Trophoblast cell (in vitro differentiated cells and primary cell): ENCODE measurements around the gene ARHGAP26.

Experiments
- DNase-seq, 2 donors: peaks; one replicate each; pipeline ENCODE4 v3.0.0-alpha.2; 2016
- H2AFZ ChIP-seq: 2 replicates; pipeline ENCODE4 v1.6.1; 2013; ENCODE audit warnings: low read length, moderate library complexity, mild to moderate bottlenecking; ENCODE audit not compliant: insufficient read depth, poor library complexity
- H2AK5ac ChIP-seq: 2 replicates; pipeline ENCODE4 v1.6.1; 2013; ENCODE audit warnings: mild to moderate bottlenecking, low read length
- H2BK120ac ChIP-seq: 2 replicates; pipeline ENCODE4 v1.6.1; 2013; ENCODE audit warnings: low read length, mild to moderate bottlenecking, moderate library complexity; ENCODE audit not compliant: insufficient read depth, poor library complexity
- H2BK12ac ChIP-seq: 2 replicates; pipeline ENCODE4 v1.6.1; 2013; ENCODE audit warnings: mild to moderate bottlenecking, low read length, moderate library complexity
- H2BK5ac ChIP-seq: 2 replicates; pipeline ENCODE4 v1.6.1; 2013; ENCODE audit warnings: low read length, low read depth, moderate library complexity, mild to moderate bottlenecking; ENCODE audit not compliant: poor library complexity
- H3K14ac ChIP-seq: 2 replicates; pipeline ENCODE4 v1.6.1; 2013; ENCODE audit warnings: mild to moderate bottlenecking, low read length
- H3K18ac ChIP-seq: 2 replicates; pipeline ENCODE4 v1.6.1; 2013; ENCODE audit warnings: mild to moderate bottlenecking, low read length
- H3K23ac ChIP-seq: 2 replicates; pipeline ENCODE4 v1.6.1; 2013; ENCODE audit warnings: low read length
- H3K27ac ChIP-seq: 2 replicates; pipeline ENCODE4 v1.5.1; 2013; ENCODE audit warnings: low read depth, mild to moderate bottlenecking, inconsistent platforms, low read length, moderate library complexity
- H3K27me3 ChIP-seq: 2 replicates; pipeline ENCODE4 v1.6.1; 2013; ENCODE audit warnings: inconsistent platforms, mild to moderate bottlenecking, low read length, moderate library complexity; ENCODE audit not compliant: insufficient read depth
- H3K36me3 ChIP-seq, 2 experiments: 1 replicate in 1 of 2; 2 replicates in 1 of 2; pipeline ENCODE4 v1.6.1; 2013; ENCODE audit warnings: low read length in 2 of 2, mild to moderate bottlenecking in 2 of 2, moderate library complexity in 1 of 2; ENCODE audit not compliant: insufficient read depth in 2 of 2, control insufficient read depth in 1 of 2
- H3K4ac ChIP-seq: 2 replicates; pipeline ENCODE4 v1.6.1; 2013; ENCODE audit warnings: low read depth, mild to moderate bottlenecking, low read length, moderate library complexity
- H3K4me1 ChIP-seq, 2 experiments: 1 replicate in 1 of 2; 2 replicates in 1 of 2; pipeline ENCODE4 v1.6.1; 2013; ENCODE audit warnings: low read length in 2 of 2, mild to moderate bottlenecking in 2 of 2, moderate library complexity in 1 of 2; ENCODE audit not compliant: insufficient read depth in 2 of 2, control insufficient read depth in 1 of 2
- H3K4me2 ChIP-seq: 2 replicates; pipeline ENCODE4 v1.6.1; 2013; ENCODE audit warnings: inconsistent platforms, mild to moderate bottlenecking, low read length, moderate library complexity
- H3K4me3 ChIP-seq: 2 replicates; pipeline ENCODE4 v1.5.1; 2013; ENCODE audit warnings: mild to moderate bottlenecking, low read depth, low read length, inconsistent platforms
- H3K79me1 ChIP-seq: one replicate; pipeline ENCODE4 v1.6.1; 2013; ENCODE audit warnings: low read length
- H3K79me2 ChIP-seq: 2 replicates; pipeline ENCODE4 v1.6.1; 2013; ENCODE audit warnings: low read length, mild to moderate bottlenecking; ENCODE audit not compliant: control insufficient read depth, insufficient read depth, poor library complexity
- H3K9ac ChIP-seq: 2 replicates; pipeline ENCODE4 v1.6.1; 2013; ENCODE audit warnings: mild to moderate bottlenecking, low read length
- H3K9me3 ChIP-seq: 2 replicates; pipeline ENCODE4 v1.6.1; 2013; ENCODE audit warnings: low read depth, mild to moderate bottlenecking, control low read depth, inconsistent platforms, low read length; ENCODE audit not compliant: insufficient read depth
- H4K12ac ChIP-seq: 2 replicates; pipeline ENCODE4 v1.6.1; 2013; ENCODE audit warnings: low read depth, mild to moderate bottlenecking, low read length, moderate library complexity
- H4K8ac ChIP-seq: 2 replicates; pipeline ENCODE4 v1.6.1; 2013; ENCODE audit warnings: low read depth, mild to moderate bottlenecking, low read length, moderate library complexity
- H4K91ac ChIP-seq: one replicate; pipeline ENCODE4 v1.6.1; 2013; ENCODE audit warnings: low read depth, mild to moderate bottlenecking, low read length, moderate library complexity
- WGBS: extraction: QIAGEN DNeasy Blood & Tissue Kit; methylation state at CpG from one replicate; pipeline ENCODE4 v1.1.7; 2013; ENCODE audit warnings: missing lambda C conversion rate; ENCODE audit not compliant: insufficient read length, insufficient coverage; ENCODE audit errors: extremely low coverage; 5-methylcytosine and 5-hydroxymethylcytosine counted together

Gene ARHGAP26

GRCh38 chr5:143251190-143251589 lies 481.0 kb downstream of the ARHGAP26 start:
- no peak overlapping the region for H2BK12ac ChIP-seq
- H3K18ac ChIP-seq: no peak overlapping the region
- no peak overlapping the region for H4K12ac ChIP-seq
- H3K4me3 ChIP-seq: no peak overlapping the region
- DNase-seq: no peak
- H2AFZ ChIP-seq: no peak overlapping the region
- no peaks in the 10 kb centered on the region for H3K79me1 ChIP-seq
- H4K91ac ChIP-seq: no peak overlapping the region
- no peaks in the 10 kb centered on the region for H3K9me3 ChIP-seq
- H3K79me2 ChIP-seq: no peaks in the 10 kb centered on the region
- H3K36me3 ChIP-seq: no peaks in the 10 kb centered on the region
- H2BK120ac ChIP-seq: no peak overlapping the region
- no peak overlapping the region for H3K4ac ChIP-seq
- WGBS: no CpG with 5 or more reads among the region's 3 CpGs
- H3K4me2 ChIP-seq: no peak overlapping the region
- no peaks in the 10 kb centered on the region for H3K27me3 ChIP-seq
- H3K23ac ChIP-seq: no peak overlapping the region
- H2BK5ac ChIP-seq: no peak overlapping the region
- no peak overlapping the region for H3K14ac ChIP-seq
- peaks cover 0 to 8% of the 10 kb centered on the region in 2 experiments for H3K4me1 ChIP-seq
- no peak overlapping the region for H2AK5ac ChIP-seq
- H3K27ac ChIP-seq: no peak overlapping the region
- H4K8ac ChIP-seq: no peak overlapping the region
- no peak overlapping the region for H3K9ac ChIP-seq

GRCh38 chr5:143251946-143252345 lies 481.8 kb downstream of the ARHGAP26 start:
- no peaks in the 10 kb centered on the region for H3K9me3 ChIP-seq
- H3K23ac ChIP-seq: no peak overlapping the region
- no peak overlapping the region for H3K27ac ChIP-seq
- no peak overlapping the region for H3K9ac ChIP-seq
- H3K14ac ChIP-seq: no peak overlapping the region
- no peak overlapping the region for H3K4me2 ChIP-seq
- H3K4ac ChIP-seq: no peak overlapping the region
- H3K79me1 ChIP-seq: no peaks in the 10 kb centered on the region
- H3K27me3 ChIP-seq: no peaks in the 10 kb centered on the region
- no peak overlapping the region for H2AFZ ChIP-seq
- H2BK12ac ChIP-seq: no peak overlapping the region
- no peak overlapping the region for H2BK5ac ChIP-seq
- H3K18ac ChIP-seq: no peak overlapping the region
- H3K4me1 ChIP-seq: peaks cover 0 to 5% of the 10 kb centered on the region in 2 experiments
- no peak overlapping the region for H4K8ac ChIP-seq
- H2BK120ac ChIP-seq: no peak overlapping the region
- no peak overlapping the region for H2AK5ac ChIP-seq
- no peak overlapping the region for H4K12ac ChIP-seq
- no peak overlapping the region for H4K91ac ChIP-seq
- DNase-seq: no peak
- WGBS: no CpG with 5 or more reads among the region's 4 CpGs
- H3K4me3 ChIP-seq: no peak overlapping the region
- no peaks in the 10 kb centered on the region for H3K36me3 ChIP-seq
- no peaks in the 10 kb centered on the region for H3K79me2 ChIP-seq

- Histone ChIP-seq H3K9me3 (no peaks in the 10 kb centered on the region), H4K91ac (no peak overlapping the region), H2BK120ac (no peak overlapping the region), H3K36me3 (no peaks in the 10 kb centered on the region), H3K79me2 (no peaks in the 10 kb centered on the region), H3K18ac (no peak overlapping the region), H3K9ac (no peak overlapping the region), H4K12ac (no peak overlapping the region), H2AK5ac (no peak overlapping the region), H3K4me1 (no peaks in the 10 kb centered on the region), H3K14ac (no peak overlapping the region), H3K4me2 (no peak overlapping the region), H3K4me3 (no peak overlapping the region), H2BK12ac (no peak overlapping the region), H2AFZ (no peak overlapping the region), H3K27ac (no peak overlapping the region), H3K27me3 (no peaks in the 10 kb centered on the region), H3K79me1 (no peaks in the 10 kb centered on the region), H2BK5ac (no peak overlapping the region), H3K23ac (no peak overlapping the region), H3K4ac (no peak overlapping the region), H4K8ac (no peak overlapping the region)
- WGBS: no CpG with 5 or more reads among the region's 7 CpGs
- no peak for DNase-seq
These were observed 484.6 kb downstream of the ARHGAP26 start for GRCh38 chr5:143254819-143255218.

GRCh38 chr5:143258559-143259253 lies 488.5 kb downstream of the ARHGAP26 start:
- Histone ChIP-seq H3K4me2 (no peak overlapping the region), H3K4me3 (no peak overlapping the region), H3K14ac (no peak overlapping the region), H3K36me3 (no peaks in the 10 kb centered on the region), H3K27me3 (no peaks in the 10 kb centered on the region), H2BK12ac (no peak overlapping the region), H2AFZ (no peak overlapping the region), H3K27ac (no peak overlapping the region), H2BK5ac (no peak overlapping the region), H3K79me1 (no peaks in the 10 kb centered on the region), H3K9ac (no peak overlapping the region), H3K4me1 (no peaks in the 10 kb centered on the region), H3K18ac (no peak overlapping the region), H3K23ac (no peak overlapping the region), H4K8ac (no peak overlapping the region), H4K12ac (no peak overlapping the region), H3K79me2 (no peaks in the 10 kb centered on the region), H4K91ac (no peak overlapping the region), H3K9me3 (no peaks in the 10 kb centered on the region), H2BK120ac (no peak overlapping the region), H2AK5ac (no peak overlapping the region), H3K4ac (no peak overlapping the region)
- peak; percentile 77 to 89 for DNase-seq
- no CpG with 5 or more reads among the region's 12 CpGs for WGBS
